ENCODE results near the gene PRR15.

The PRR15 gene

GRCh38 chr7:29567174-29567573, 3.5 kb downstream of the PRR15 start:
- no peaks in the 10 kb centered on the region for H3K9me3 ChIP-seq (ENCODE audit: control insufficient read depth, low read length)
- H3K4me3 ChIP-seq (ENCODE audit: extremely low read depth, insufficient read depth, low read length, poor library complexity, severe bottlenecking): no peak overlapping the region
- H3K27ac ChIP-seq (ENCODE audit: low read depth, low read length, severe bottlenecking): no peak overlapping the region
- peaks cover 6% of the 10 kb centered on the region for H3K4me1 ChIP-seq (ENCODE audit: control insufficient read depth, insufficient read depth, low read length, poor library complexity, severe bottlenecking)
- WGBS, 2 experiments (ENCODE audit: insufficient coverage in 2 of 2): 80% methylated on average over 1 of the region's 2 CpGs; no CpG with 5 or more reads in 1 of the 2 experiments
- H3K36me3 ChIP-seq (ENCODE audit: control insufficient read depth, insufficient read depth, low read length): no peaks in the 10 kb centered on the region

GRCh38 chr7:29569648-29570047, 6.0 kb downstream of the PRR15 start:
- Histone ChIP-seq H3K4me3 (ENCODE audit: extremely low read depth, insufficient read depth, low read length, poor library complexity, severe bottlenecking) (no peak overlapping the region), H3K9me3 (ENCODE audit: control insufficient read depth, low read length) (no peaks in the 10 kb centered on the region), H3K36me3 (ENCODE audit: control insufficient read depth, insufficient read depth, low read length) (no peaks in the 10 kb centered on the region), H3K27ac (ENCODE audit: low read depth, low read length, severe bottlenecking) (no peak overlapping the region), H3K4me1 (ENCODE audit: control insufficient read depth, insufficient read depth, low read length, poor library complexity, severe bottlenecking) (no peaks in the 10 kb centered on the region)
- WGBS, 2 experiments (ENCODE audit: insufficient coverage in 2 of 2): 38% methylated on average over 4 of the region's 6 CpGs

- no CpG with 5 or more reads among the region's 2 CpGs for WGBS, 2 experiments (ENCODE audit: insufficient coverage in 2 of 2)
- H3K4me3 ChIP-seq (ENCODE audit: extremely low read depth, insufficient read depth, low read length, poor library complexity, severe bottlenecking): no peak overlapping the region
- no peaks in the 10 kb centered on the region for H3K4me1 ChIP-seq (ENCODE audit: control insufficient read depth, insufficient read depth, low read length, poor library complexity, severe bottlenecking)
- peaks cover 10% of the 10 kb centered on the region for H3K9me3 ChIP-seq (ENCODE audit: control insufficient read depth, low read length)
- no peak overlapping the region for H3K27ac ChIP-seq (ENCODE audit: low read depth, low read length, severe bottlenecking)
- no peaks in the 10 kb centered on the region for H3K36me3 ChIP-seq (ENCODE audit: control insufficient read depth, insufficient read depth, low read length)
Measured at GRCh38 chr7:29572558-29572957, 8.9 kb downstream of the PRR15 start.

GRCh38 chr7:29573567-29573966, 9.9 kb downstream of the PRR15 start:
- Histone ChIP-seq H3K36me3 (ENCODE audit: control insufficient read depth, insufficient read depth, low read length) (no peaks in the 10 kb centered on the region), H3K27ac (ENCODE audit: low read depth, low read length, severe bottlenecking) (no peak overlapping the region), H3K4me1 (ENCODE audit: control insufficient read depth, insufficient read depth, low read length, poor library complexity, severe bottlenecking) (no peaks in the 10 kb centered on the region), H3K4me3 (ENCODE audit: extremely low read depth, insufficient read depth, low read length, poor library complexity, severe bottlenecking) (no peak overlapping the region), H3K9me3 (ENCODE audit: control insufficient read depth, low read length) (peaks cover 18% of the 10 kb centered on the region)
- WGBS, 2 experiments (ENCODE audit: insufficient coverage in 2 of 2): 57 to 86% methylated on average over 1 to 2 of the region's 3 CpGs

GRCh38 chr7:29574659-29575058, 11.0 kb downstream of the PRR15 start:
- Histone ChIP-seq H3K4me1 (ENCODE audit: control insufficient read depth, insufficient read depth, low read length, poor library complexity, severe bottlenecking) (no peaks in the 10 kb centered on the region), H3K27ac (ENCODE audit: low read depth, low read length, severe bottlenecking) (no peak overlapping the region), H3K4me3 (ENCODE audit: extremely low read depth, insufficient read depth, low read length, poor library complexity, severe bottlenecking) (no peak overlapping the region), H3K36me3 (ENCODE audit: control insufficient read depth, insufficient read depth, low read length) (no peaks in the 10 kb centered on the region), H3K9me3 (ENCODE audit: control insufficient read depth, low read length) (peaks cover 24% of the 10 kb centered on the region)
- 100% methylated on average over 1 of the region's 3 CpGs; no CpG with 5 or more reads in 1 of the 2 experiments for WGBS, 2 experiments (ENCODE audit: insufficient coverage in 2 of 2)

- H3K4me1 ChIP-seq (ENCODE audit: control insufficient read depth, insufficient read depth, low read length, poor library complexity, severe bottlenecking): no peaks in the 10 kb centered on the region
- no peak overlapping the region for H3K4me3 ChIP-seq (ENCODE audit: extremely low read depth, insufficient read depth, low read length, poor library complexity, severe bottlenecking)
- H3K9me3 ChIP-seq (ENCODE audit: control insufficient read depth, low read length): no peaks in the 10 kb centered on the region
- 90 to 100% methylated on average over 1 of the region's 3 CpGs for WGBS, 2 experiments (ENCODE audit: insufficient coverage in 2 of 2)
- no peaks in the 10 kb centered on the region for H3K36me3 ChIP-seq (ENCODE audit: control insufficient read depth, insufficient read depth, low read length)
- no peak overlapping the region for H3K27ac ChIP-seq (ENCODE audit: low read depth, low read length, severe bottlenecking)
Measured at GRCh38 chr7:29587195-29587808, 23.7 kb downstream of the PRR15 start.

- Histone ChIP-seq H3K27ac (ENCODE audit: low read depth, low read length, severe bottlenecking) (no peak overlapping the region), H3K36me3 (ENCODE audit: control insufficient read depth, insufficient read depth, low read length) (no peaks in the 10 kb centered on the region), H3K4me3 (ENCODE audit: extremely low read depth, insufficient read depth, low read length, poor library complexity, severe bottlenecking) (no peak overlapping the region), H3K9me3 (ENCODE audit: control insufficient read depth, low read length) (no peaks in the 10 kb centered on the region), H3K4me1 (ENCODE audit: control insufficient read depth, insufficient read depth, low read length, poor library complexity, severe bottlenecking) (no peaks in the 10 kb centered on the region)
- WGBS, 2 experiments (ENCODE audit: insufficient coverage in 2 of 2): 90% methylated on average over 2 of the region's 2 CpGs; no CpG with 5 or more reads in 1 of the 2 experiments
Measured at GRCh38 chr7:29588212-29588611, 24.6 kb downstream of the PRR15 start.

- 67 to 70% methylated on average over 5 of the region's 8 CpGs for WGBS, 2 experiments (ENCODE audit: insufficient coverage in 2 of 2)
- no peaks in the 10 kb centered on the region for H3K36me3 ChIP-seq (ENCODE audit: control insufficient read depth, insufficient read depth, low read length)
- H3K27ac ChIP-seq (ENCODE audit: low read depth, low read length, severe bottlenecking): no peak overlapping the region
- no peaks in the 10 kb centered on the region for H3K4me1 ChIP-seq (ENCODE audit: control insufficient read depth, insufficient read depth, low read length, poor library complexity, severe bottlenecking)
- H3K9me3 ChIP-seq (ENCODE audit: control insufficient read depth, low read length): no peaks in the 10 kb centered on the region
- H3K4me3 ChIP-seq (ENCODE audit: extremely low read depth, insufficient read depth, low read length, poor library complexity, severe bottlenecking): no peak overlapping the region
Measured at GRCh38 chr7:29588900-29589696, 25.5 kb downstream of the PRR15 start.

- Histone ChIP-seq H3K27ac (ENCODE audit: low read depth, low read length, severe bottlenecking) (no peak overlapping the region), H3K4me3 (ENCODE audit: extremely low read depth, insufficient read depth, low read length, poor library complexity, severe bottlenecking) (no peak overlapping the region), H3K4me1 (ENCODE audit: control insufficient read depth, insufficient read depth, low read length, poor library complexity, severe bottlenecking) (no peaks in the 10 kb centered on the region), H3K36me3 (ENCODE audit: control insufficient read depth, insufficient read depth, low read length) (no peaks in the 10 kb centered on the region), H3K9me3 (ENCODE audit: control insufficient read depth, low read length) (no peaks in the 10 kb centered on the region)
- WGBS, 2 experiments (ENCODE audit: insufficient coverage in 2 of 2): 90 to 100% methylated on average over 1 to 2 of the region's 2 CpGs
Measured at GRCh38 chr7:29592866-29593265, 29.2 kb downstream of the PRR15 start.

- Histone ChIP-seq H3K4me3 (ENCODE audit: extremely low read depth, insufficient read depth, low read length, poor library complexity, severe bottlenecking) (no peak overlapping the region), H3K9me3 (ENCODE audit: control insufficient read depth, low read length) (no peaks in the 10 kb centered on the region), H3K36me3 (ENCODE audit: control insufficient read depth, insufficient read depth, low read length) (no peaks in the 10 kb centered on the region), H3K4me1 (ENCODE audit: control insufficient read depth, insufficient read depth, low read length, poor library complexity, severe bottlenecking) (no peaks in the 10 kb centered on the region), H3K27ac (ENCODE audit: low read depth, low read length, severe bottlenecking) (no peak overlapping the region)
Measured at GRCh38 chr7:29593459-29593858, 29.8 kb downstream of the PRR15 start.

GRCh38 chr7:29596593-29597178, 33.1 kb downstream of the PRR15 start:
- Histone ChIP-seq H3K4me1 (ENCODE audit: control insufficient read depth, insufficient read depth, low read length, poor library complexity, severe bottlenecking) (no peaks in the 10 kb centered on the region), H3K27ac (ENCODE audit: low read depth, low read length, severe bottlenecking) (no peak overlapping the region), H3K4me3 (ENCODE audit: extremely low read depth, insufficient read depth, low read length, poor library complexity, severe bottlenecking) (no peak overlapping the region), H3K9me3 (ENCODE audit: control insufficient read depth, low read length) (no peaks in the 10 kb centered on the region), H3K36me3 (ENCODE audit: control insufficient read depth, insufficient read depth, low read length) (no peaks in the 10 kb centered on the region)
- no CpG with 5 or more reads among the region's 3 CpGs for WGBS, 2 experiments (ENCODE audit: insufficient coverage in 2 of 2)
